Mesodermal cell (in vitro differentiated cells): ENCODE data around the gene SPTSSA.
"Not testable (repeated sequence)": the region's sequence is repeated elsewhere in the genome, so short reads cannot be mapped to it uniquely, and the experiment has no call there.

Experiments used
- H3K27ac ChIP-seq: 2 replicates; pipeline ENCODE4 v1.7.0; 2013; ENCODE audit warnings: mild to moderate bottlenecking, low read depth, low read length, moderate library complexity; ENCODE audit not compliant: severe bottlenecking
- H3K36me3 ChIP-seq: 2 replicates; pipeline ENCODE4 v1.7.1; 2013; ENCODE audit warnings: mild to moderate bottlenecking, low read length, moderate library complexity; ENCODE audit not compliant: control insufficient read depth, insufficient read depth
- H3K4me1 ChIP-seq: one replicate; pipeline ENCODE4 v1.7.1; 2013; ENCODE audit warnings: mild to moderate bottlenecking, low read length; ENCODE audit not compliant: insufficient read depth, control insufficient read depth, poor library complexity, severe bottlenecking
- H3K4me3 ChIP-seq: 2 replicates; pipeline ENCODE4 v1.7.0; 2013; ENCODE audit warnings: low read length, control low read depth, mild to moderate bottlenecking; ENCODE audit not compliant: insufficient read depth, poor library complexity, severe bottlenecking; ENCODE audit errors: extremely low read depth
- H3K9me3 ChIP-seq: 2 replicates; pipeline ENCODE4 v1.7.1; 2013; ENCODE audit warnings: mild to moderate bottlenecking, low read length, moderate library complexity; ENCODE audit not compliant: control insufficient read depth
- WGBS, 2 experiments: methylation state at CpG; one replicate each; pipeline ENCODE4 v1.1.5; 2013; ENCODE audit warnings: missing lambda C conversion rate in 2 of 2; ENCODE audit not compliant: insufficient coverage in 2 of 2; 5-methylcytosine and 5-hydroxymethylcytosine counted together

The SPTSSA gene

GRCh38 chr14:34386865-34387485 is 75.1 kb downstream of the SPTSSA start:
- Histone ChIP-seq H3K27ac (no peak overlapping the region), H3K4me3 (no peak overlapping the region), H3K36me3 (no peaks in the 10 kb centered on the region), H3K4me1 (no peaks in the 10 kb centered on the region), H3K9me3 (no peaks in the 10 kb centered on the region)
- WGBS, 2 experiments, result 91 to 96% methylated on average over 3 of the region's 5 CpGs

- not testable (repeated sequence) for H3K36me3 ChIP-seq, H3K9me3 ChIP-seq, H3K4me1 ChIP-seq, H3K27ac ChIP-seq, H3K4me3 ChIP-seq
Observed at GRCh38 chr14:34385881-34386280, 76.2 kb downstream of the SPTSSA start.

- H3K27ac ChIP-seq, result no peak overlapping the region
- no peaks in the 10 kb centered on the region for H3K36me3 ChIP-seq
- H3K4me3 ChIP-seq, result no peak overlapping the region
- no CpG with 5 or more reads among the region's 2 CpGs for WGBS, 2 experiments
- no peaks in the 10 kb centered on the region for H3K9me3 ChIP-seq
- H3K4me1 ChIP-seq, result peaks cover 10% of the 10 kb centered on the region
Observed at GRCh38 chr14:34383839-34384238, 78.2 kb downstream of the SPTSSA start.
